ENCODE measurements around the gene SLC25A29.
"Not testable (repeated sequence)": the region's sequence is repeated elsewhere in the genome, so short reads cannot be mapped to it uniquely, and the experiment has no call there.

SLC25A29 gene

GRCh38 chr14:100308427-100308792 lies 2.2 kb upstream of the SLC25A29 start:
- H3K79me2 ChIP-seq (ENCODE audit: control insufficient read depth, insufficient read depth, low read length, unreplicated experiment); H3K4me3 ChIP-seq (ENCODE audit: low read depth, low read length); H3K27me3 ChIP-seq (ENCODE audit: insufficient read depth, low read length); H3K4me1 ChIP-seq (ENCODE audit: control insufficient read depth, insufficient read depth, low read length, unreplicated experiment); H3K36me3 ChIP-seq (ENCODE audit: insufficient read depth, low read length); H2AFZ ChIP-seq (ENCODE audit: low read length, unreplicated experiment); H3K27ac ChIP-seq (ENCODE audit: low read depth, low read length): not testable (repeated sequence)

GRCh38 chr14:100307766-100308426 lies 1.7 kb upstream of the SLC25A29 start:
- Histone ChIP-seq H3K4me1 (ENCODE audit: control insufficient read depth, insufficient read depth, low read length, unreplicated experiment) (peaks cover 7% of the 10 kb centered on the region), H2AFZ (ENCODE audit: low read length, unreplicated experiment) (no peak overlapping the region), H3K36me3 (ENCODE audit: insufficient read depth, low read length) (no peaks in the 10 kb centered on the region), H3K4me3 (ENCODE audit: low read depth, low read length) (peak overlapping the region; percentile 87), H3K79me2 (ENCODE audit: control insufficient read depth, insufficient read depth, low read length, unreplicated experiment) (no peaks in the 10 kb centered on the region), H3K27ac (ENCODE audit: low read depth, low read length) (no peak overlapping the region), H3K27me3 (ENCODE audit: insufficient read depth, low read length) (no peaks in the 10 kb centered on the region)

GRCh38 chr14:100306998-100307765 lies 938 bp upstream of the SLC25A29 start:
- no peak overlapping the region for H3K27ac ChIP-seq (ENCODE audit: low read depth, low read length)
- H2AFZ ChIP-seq (ENCODE audit: low read length, unreplicated experiment) = peak overlapping the region; percentile 70
- no peaks in the 10 kb centered on the region for H3K36me3 ChIP-seq (ENCODE audit: insufficient read depth, low read length)
- no peaks in the 10 kb centered on the region for H3K27me3 ChIP-seq (ENCODE audit: insufficient read depth, low read length)
- peak overlapping the region; percentile 87 for H3K4me3 ChIP-seq (ENCODE audit: low read depth, low read length)
- H3K4me1 ChIP-seq (ENCODE audit: control insufficient read depth, insufficient read depth, low read length, unreplicated experiment) = peaks cover 7% of the 10 kb centered on the region
- no peaks in the 10 kb centered on the region for H3K79me2 ChIP-seq (ENCODE audit: control insufficient read depth, insufficient read depth, low read length, unreplicated experiment)

GRCh38 chr14:100305324-100306100 lies 732 bp downstream of the SLC25A29 start:
- H3K27ac ChIP-seq (ENCODE audit: low read depth, low read length) = no peak overlapping the region
- H3K27me3 ChIP-seq (ENCODE audit: insufficient read depth, low read length) = no peaks in the 10 kb centered on the region
- no peaks in the 10 kb centered on the region for H3K79me2 ChIP-seq (ENCODE audit: control insufficient read depth, insufficient read depth, low read length, unreplicated experiment)
- peaks cover 7% of the 10 kb centered on the region for H3K4me1 ChIP-seq (ENCODE audit: control insufficient read depth, insufficient read depth, low read length, unreplicated experiment)
- H2AFZ ChIP-seq (ENCODE audit: low read length, unreplicated experiment) = peak overlapping the region; percentile 81
- peak overlapping the region; percentile 87 for H3K4me3 ChIP-seq (ENCODE audit: low read depth, low read length)
- no peaks in the 10 kb centered on the region for H3K36me3 ChIP-seq (ENCODE audit: insufficient read depth, low read length)

- Histone ChIP-seq H3K27ac (ENCODE audit: low read depth, low read length) (no peak overlapping the region), H3K4me3 (ENCODE audit: low read depth, low read length) (peak overlapping the region; percentile 87), H2AFZ (ENCODE audit: low read length, unreplicated experiment) (peak overlapping the region; percentile 59), H3K27me3 (ENCODE audit: insufficient read depth, low read length) (no peaks in the 10 kb centered on the region), H3K4me1 (ENCODE audit: control insufficient read depth, insufficient read depth, low read length, unreplicated experiment) (peaks cover 7% of the 10 kb centered on the region), H3K79me2 (ENCODE audit: control insufficient read depth, insufficient read depth, low read length, unreplicated experiment) (no peaks in the 10 kb centered on the region), H3K36me3 (ENCODE audit: insufficient read depth, low read length) (no peaks in the 10 kb centered on the region)
Measured at GRCh38 chr14:100304825-100305323, 1.4 kb downstream of the SLC25A29 start.

GRCh38 chr14:100303925-100304324 lies 2.3 kb downstream of the SLC25A29 start:
- no peaks in the 10 kb centered on the region for H3K27me3 ChIP-seq (ENCODE audit: insufficient read depth, low read length)
- no peaks in the 10 kb centered on the region for H3K36me3 ChIP-seq (ENCODE audit: insufficient read depth, low read length)
- no peak overlapping the region for H3K27ac ChIP-seq (ENCODE audit: low read depth, low read length)
- no peak overlapping the region for H3K4me3 ChIP-seq (ENCODE audit: low read depth, low read length)
- peaks cover 1% of the 10 kb centered on the region for H3K4me1 ChIP-seq (ENCODE audit: control insufficient read depth, insufficient read depth, low read length, unreplicated experiment)
- no peaks in the 10 kb centered on the region for H3K79me2 ChIP-seq (ENCODE audit: control insufficient read depth, insufficient read depth, low read length, unreplicated experiment)
- no peak overlapping the region for H2AFZ ChIP-seq (ENCODE audit: low read length, unreplicated experiment)

- Histone ChIP-seq H3K4me1 (ENCODE audit: control insufficient read depth, insufficient read depth, low read length, unreplicated experiment) (no peaks in the 10 kb centered on the region), H3K4me3 (ENCODE audit: low read depth, low read length) (no peak overlapping the region), H3K27ac (ENCODE audit: low read depth, low read length) (no peak overlapping the region), H3K79me2 (ENCODE audit: control insufficient read depth, insufficient read depth, low read length, unreplicated experiment) (no peaks in the 10 kb centered on the region), H3K36me3 (ENCODE audit: insufficient read depth, low read length) (no peaks in the 10 kb centered on the region), H3K27me3 (ENCODE audit: insufficient read depth, low read length) (no peaks in the 10 kb centered on the region), H2AFZ (ENCODE audit: low read length, unreplicated experiment) (no peak overlapping the region)
Measured at GRCh38 chr14:100303179-100303578, 3.1 kb downstream of the SLC25A29 start.

GRCh38 chr14:100302616-100303015 lies 3.6 kb downstream of the SLC25A29 start:
- no peak overlapping the region for H3K4me3 ChIP-seq (ENCODE audit: low read depth, low read length)
- H3K4me1 ChIP-seq (ENCODE audit: control insufficient read depth, insufficient read depth, low read length, unreplicated experiment) = no peaks in the 10 kb centered on the region
- no peaks in the 10 kb centered on the region for H3K79me2 ChIP-seq (ENCODE audit: control insufficient read depth, insufficient read depth, low read length, unreplicated experiment)
- no peaks in the 10 kb centered on the region for H3K36me3 ChIP-seq (ENCODE audit: insufficient read depth, low read length)
- no peak overlapping the region for H3K27ac ChIP-seq (ENCODE audit: low read depth, low read length)
- H2AFZ ChIP-seq (ENCODE audit: low read length, unreplicated experiment) = no peak overlapping the region
- no peaks in the 10 kb centered on the region for H3K27me3 ChIP-seq (ENCODE audit: insufficient read depth, low read length)

- H3K4me3 ChIP-seq (ENCODE audit: low read depth, low read length) = no peak overlapping the region
- H3K27ac ChIP-seq (ENCODE audit: low read depth, low read length) = no peak overlapping the region
- no peaks in the 10 kb centered on the region for H3K27me3 ChIP-seq (ENCODE audit: insufficient read depth, low read length)
- H3K36me3 ChIP-seq (ENCODE audit: insufficient read depth, low read length) = no peaks in the 10 kb centered on the region
- peaks cover 7% of the 10 kb centered on the region for H3K4me1 ChIP-seq (ENCODE audit: control insufficient read depth, insufficient read depth, low read length, unreplicated experiment)
- H2AFZ ChIP-seq (ENCODE audit: low read length, unreplicated experiment) = no peak overlapping the region
- H3K79me2 ChIP-seq (ENCODE audit: control insufficient read depth, insufficient read depth, low read length, unreplicated experiment) = no peaks in the 10 kb centered on the region
Measured at GRCh38 chr14:100299238-100299560, 7.0 kb downstream of the SLC25A29 start.

- H3K4me3 ChIP-seq (ENCODE audit: low read depth, low read length) = no peak overlapping the region
- no peaks in the 10 kb centered on the region for H3K36me3 ChIP-seq (ENCODE audit: insufficient read depth, low read length)
- no peak overlapping the region for H2AFZ ChIP-seq (ENCODE audit: low read length, unreplicated experiment)
- H3K27me3 ChIP-seq (ENCODE audit: insufficient read depth, low read length) = no peaks in the 10 kb centered on the region
- no peak overlapping the region for H3K27ac ChIP-seq (ENCODE audit: low read depth, low read length)
- H3K4me1 ChIP-seq (ENCODE audit: control insufficient read depth, insufficient read depth, low read length, unreplicated experiment) = peaks cover 7% of the 10 kb centered on the region
- H3K79me2 ChIP-seq (ENCODE audit: control insufficient read depth, insufficient read depth, low read length, unreplicated experiment) = no peaks in the 10 kb centered on the region
Measured at GRCh38 chr14:100298551-100299237, 7.5 kb downstream of the SLC25A29 start.
